ENCODE measurements around the gene APBB2. TPM values are rescaled to one million over a fixed set of nuclear protein-coding genes. Genes with fewer than 3 reads are reported as not detected.

Gene APBB2
- total and polyA plus RNA-seq, 2 of the 4 experiments (the other 2 are of a cell fraction) = 47.9 to 75.5 TPM

GRCh38 chr4:41199788-41200187, 14.6 kb downstream of the APBB2 start:
- CTCF ChIA-PET = interaction anchor here (0.7 to 1.0 kb wide), 2 partner anchors 13 to 100 kb away, joined by 4 read pairs; no protein-coding TSS in a partner anchor
- peaks cover 14% of the 10 kb centered on the region for H3K4me1 ChIP-seq (ENCODE audit: control insufficient read depth, insufficient read depth, low read length)
- DNase-seq = no peak

More at GRCh38 chr4:41199788-41200187, 14.6 kb downstream of the APBB2 start:
- intact Hi-C loops (cut with micrococcal nuclease) (no loop called here), dilution Hi-C loops (cut with HindIII; ENCODE audit: low sequenced_read_pairs, unreplicated experiment) (no loop called here), in situ Hi-C loops (cut with MboI; ENCODE audit: low sequenced_read_pairs) (no loop called here)
- no peak for ATAC-seq (ENCODE audit: low read depth)
- H3K27me3 ChIP-seq (ENCODE audit: control insufficient read depth, insufficient read depth, low read length) = no peaks in the 10 kb centered on the region
- no peak overlapping the region for H3K18ac ChIP-seq (ENCODE audit: low read depth, low read length)
- H3K23ac ChIP-seq (ENCODE audit: low read depth, low read length) = no peak overlapping the region
- no peak overlapping the region for H2AFZ ChIP-seq (replicated peaks; ENCODE audit: low read length, poor library complexity)
- H4K8ac ChIP-seq (ENCODE audit: low read depth in 2 of 2, low read length in 2 of 2) = no peak overlapping the region
- no peak for TF ChIP-seq BHLHE40 (IDR thresholded peaks at IDR 0.05; ENCODE audit: low read depth, low read length)
- no peak for TF ChIP-seq SMC3 (IDR thresholded peaks at IDR 0.05; ENCODE audit: low read depth, low read length)
- no peak for TF ChIP-seq MXI1 (IDR thresholded peaks at IDR 0.05; ENCODE audit: borderline replicate concordance, low read depth, low read length)
- no peak for TF ChIP-seq RAD21 (IDR thresholded peaks at IDR 0.05; ENCODE audit: low read length)
- TF ChIP-seq NFE2L2 (IDR thresholded peaks at IDR 0.05; ENCODE audit: low read depth, low read length) = no peak
- TF ChIP-seq CTCF (conservative IDR thresholded peaks at IDR 0.05; ENCODE audit: low read depth, low read length) = no peak
- TF ChIP-seq FOS (IDR thresholded peaks at IDR 0.05; ENCODE audit: low read depth, low read length) = no peak
- TF ChIP-seq ELK1 (IDR thresholded peaks at IDR 0.05; ENCODE audit: borderline replicate concordance, low read depth, low read length) = no peak
- TF ChIP-seq CEBPB (IDR thresholded peaks at IDR 0.05; ENCODE audit: low read depth, low read length) = no peak
- no peak for TF ChIP-seq CHD1 (IDR thresholded peaks at IDR 0.05; ENCODE audit: low read depth, low read length)
- no peak for TF ChIP-seq RCOR1 (IDR thresholded peaks at IDR 0.05; ENCODE audit: insufficient replicate concordance, low read length)
- TF ChIP-seq, protein P1, sequence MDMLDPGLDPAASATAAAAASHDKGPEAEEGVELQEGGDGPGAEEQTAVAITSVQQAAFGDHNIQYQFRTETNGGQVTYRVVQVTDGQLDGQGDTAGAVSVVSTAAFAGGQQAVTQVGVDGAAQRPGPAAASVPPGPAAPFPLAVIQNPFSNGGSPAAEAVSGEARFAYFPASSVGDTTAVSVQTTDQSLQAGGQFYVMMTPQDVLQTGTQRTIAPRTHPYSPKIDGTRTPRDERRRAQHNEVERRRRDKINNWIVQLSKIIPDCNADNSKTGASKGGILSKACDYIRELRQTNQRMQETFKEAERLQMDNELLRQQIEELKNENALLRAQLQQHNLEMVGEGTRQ (IDR thresholded peaks at IDR 0.05; ENCODE audit: low read depth, low read length) = no peak
- no peak for TF ChIP-seq MAZ (IDR thresholded peaks at IDR 0.05; ENCODE audit: borderline replicate concordance, low read depth, low read length)
- TF ChIP-seq MAFK (IDR thresholded peaks at IDR 0.05; ENCODE audit: low read depth, low read length) = no peak
- TF ChIP-seq POLR2A (IDR thresholded peaks at IDR 0.05; ENCODE audit: low read depth, low read length) = no peak
- no peak for TF ChIP-seq RFX5 (IDR thresholded peaks at IDR 0.05; ENCODE audit: low read depth, low read length)
- no peak overlapping the region for H2BK5ac ChIP-seq (ENCODE audit: low read depth, low read length, poor library complexity, severe bottlenecking)
- H4K5ac ChIP-seq (ENCODE audit: low read depth, low read length) = no peak overlapping the region
- no peak overlapping the region for H4K91ac ChIP-seq (ENCODE audit: insufficient read depth, low read depth, low read length)
- H2BK120ac ChIP-seq (ENCODE audit: low read depth, low read length) = no peak overlapping the region
- no peak overlapping the region for H2BK15ac ChIP-seq (ENCODE audit: low read depth, low read length)
- H3K14ac ChIP-seq (replicated peaks; ENCODE audit: low read depth, low read length) = no peak overlapping the region
- peaks cover 38 to 67% of the 10 kb centered on the region in 2 experiments for H3K79me1 ChIP-seq (ENCODE audit: low read depth in 1 of 2, low read length in 2 of 2)
- H3K36me3 ChIP-seq (ENCODE audit: control insufficient read depth, insufficient read depth, low read length) = no peaks in the 10 kb centered on the region
- no peak overlapping the region for H2AK5ac ChIP-seq (ENCODE audit: low read depth, low read length)
- no peak overlapping the region for H3K9ac ChIP-seq (ENCODE audit: low read depth, low read length)
- no peak overlapping the region for H3K56ac ChIP-seq (ENCODE audit: extremely low read depth, insufficient read depth, low read length)
- H2BK20ac ChIP-seq (ENCODE audit: low read depth, low read length) = no peak overlapping the region
- no peaks in the 10 kb centered on the region for H3K9me3 ChIP-seq (ENCODE audit: control insufficient read depth, insufficient read depth, low read length)
- POLR2A ChIA-PET (ENCODE audit: unreplicated experiment) = no interaction called here
- no peak overlapping the region for H3K4me3 ChIP-seq (ENCODE audit: insufficient read depth, low read depth, low read length)
- BruUV-seq (replicated peaks) = no TSS peak
- peaks cover 19% of the 10 kb centered on the region for H3K9me1 ChIP-seq (ENCODE audit: insufficient read depth, low read length)
- WGBS, 2 experiments (ENCODE audit: extremely low coverage in 2 of 2, insufficient read length in 1 of 2) = no CpG with 5 or more reads among the region's 3 CpGs
- H4K20me1 ChIP-seq (ENCODE audit: insufficient read depth, low read length) = peaks cover 13% of the 10 kb centered on the region; the same call in 1 of the 2 replicates
- H3K27ac ChIP-seq (ENCODE audit: insufficient read depth, low read length) = no peak overlapping the region
- H3K4me2 ChIP-seq (ENCODE audit: low read depth, low read length) = no peak overlapping the region
- H2AK9ac ChIP-seq (replicated peaks; ENCODE audit: low read depth, low read length, poor library complexity) = no peak overlapping the region
- no peak overlapping the region for H3K4ac ChIP-seq (ENCODE audit: low read depth, low read length)

Data from IMR-90 (cell line).